GM23248 (cell line): Measurements from ENCODE around the gene C1orf87. TPM values are rescaled to one million over a fixed set of nuclear protein-coding genes. Genes with fewer than 3 reads are reported as not detected.
A peak's percentile ranks its signal among the peaks of the same experiment; 100 is the strongest.

Source experiments
- DNase-seq: peaks from one replicate; pipeline ENCODE4 v3.0.0-alpha.2; 2015
- H2AFZ ChIP-seq: fragments of 200-600 bp; sonication (generic); 2 replicates; pipeline ENCODE4 v1.6.1; 2016; ENCODE audit warnings: antibody characterized with exemption
- H3F3A ChIP-seq: fragments of 200-600 bp; sonication (generic); 2 replicates; pipeline ENCODE4 v1.6.1; 2016; ENCODE audit warnings: mild to moderate bottlenecking, antibody characterized with exemption, mixed run types; ENCODE audit not compliant: insufficient read depth
- H3K27ac ChIP-seq: fragments of 200-600 bp; sonication (generic); 2 replicates; pipeline ENCODE4 v1.5.1; 2016; ENCODE audit warnings: mild to moderate bottlenecking
- H3K27me3 ChIP-seq: fragments of 200-600 bp; sonication (generic); replicated peaks from 2 replicates; pipeline ENCODE4 v1.6.1; 2016; ENCODE audit warnings: mild to moderate bottlenecking; ENCODE audit not compliant: insufficient read depth
- H3K36me3 ChIP-seq: fragments of 200-600 bp; sonication (generic); 2 replicates; pipeline ENCODE4 v1.6.1; 2016; ENCODE audit warnings: low read depth, mild to moderate bottlenecking
- H3K4me1 ChIP-seq: fragments of 200-600 bp; sonication (generic); 2 replicates; pipeline ENCODE4 v1.6.1; 2016; ENCODE audit warnings: mild to moderate bottlenecking; ENCODE audit not compliant: insufficient read depth
- H3K4me2 ChIP-seq: fragments of 200-600 bp; sonication (generic); one replicate; pipeline ENCODE4 v1.6.1; 2016; ENCODE audit warnings: mild to moderate bottlenecking; ENCODE audit not compliant: unreplicated experiment
- H3K4me3 ChIP-seq: fragments of 200-600 bp; sonication (generic); 2 replicates; pipeline ENCODE4 v1.5.1; 2016; ENCODE audit warnings: mild to moderate bottlenecking
- H3K79me2 ChIP-seq: fragments of 200-600 bp; sonication (generic); 2 replicates; pipeline ENCODE4 v1.6.1; 2016; ENCODE audit warnings: mild to moderate bottlenecking; ENCODE audit not compliant: insufficient read depth
- H3K9ac ChIP-seq: fragments of 200-600 bp; sonication (generic); 2 replicates; pipeline ENCODE4 v1.6.1; 2016; ENCODE audit warnings: mild to moderate bottlenecking
- H3K9me2 ChIP-seq: fragments of 200-600 bp; sonication (generic); 2 replicates; pipeline ENCODE4 v1.6.1; 2016; ENCODE audit warnings: mixed run types, mild to moderate bottlenecking, moderate library complexity; ENCODE audit not compliant: insufficient read depth
- H3K9me3 ChIP-seq: fragments of 200-600 bp; sonication (generic); one replicate; pipeline ENCODE4 v1.6.1; 2017; ENCODE audit warnings: low read depth
- H4K20me1 ChIP-seq: fragments of 200-600 bp; sonication (generic); 2 replicates; pipeline ENCODE4 v1.6.0; 2016; ENCODE audit not compliant: insufficient read depth
- EZH2 ChIP-seq: fragments of 200-600 bp; sonication (generic); IDR thresholded peaks from 2 replicates; pipeline ENCODE4 v1.6.1; 2018; ENCODE audit warnings: antibody characterized with exemption, mild to moderate bottlenecking; ENCODE audit not compliant: insufficient read depth, poor library complexity, severe bottlenecking
- EZH2phosphoT487 ChIP-seq: fragments of 200-600 bp; sonication (generic); IDR thresholded peaks from 2 replicates; pipeline ENCODE4 v1.6.1; 2018; ENCODE audit warnings: antibody characterized with exemption, moderate library complexity, mild to moderate bottlenecking, low read depth; ENCODE audit not compliant: insufficient read depth
- WGBS, 2 experiments: methylation state at CpG; one replicate each; pipeline ENCODE4 v1.1.6; 2015 to 2017; ENCODE audit warnings: low lambda C conversion rate in 2 of 2, low coverage in 1 of 2; ENCODE audit errors: missing lambda C conversion rate in 2 of 2; 5-methylcytosine and 5-hydroxymethylcytosine counted together
- in situ Hi-C: fragments of 300-500 bp; cut with MboI; formaldehyde crosslinking; loops from 2 replicates; pipeline ENCODE4 v1.15.0; 2020
- polyA plus RNA-seq: library from polyadenylated mRNA; unstranded; fragments of >200 nt; fragmentation: Nextera tagmentation; extraction: Ambion mirVana; gene quantifications from 2 replicates; pipeline ENCODE4 v1.2.1, GENCODE V29; 2016
- total RNA-seq: library from RNA; depleted of rRNA; stranded (reverse); fragments of >200 nt; shearing (Covaris generic); gene quantifications from 2 replicates; pipeline ENCODE4 v1.2.3, GENCODE V29; 2014

The C1orf87 gene
- total and polyA plus RNA-seq, 2 experiments from 2014 or later: not detected

GRCh38 chr1:60059468-60059867 lies 14.1 kb downstream of the C1orf87 start:
- Histone ChIP-seq H3K36me3 (no peaks in the 10 kb centered on the region), H3K9me3 (no peaks in the 10 kb centered on the region), H3K9me2 (no peaks in the 10 kb centered on the region), H3K4me1 (peaks cover 4% of the 10 kb centered on the region; the same call in 1 of the 2 replicates), H3K79me2 (no peaks in the 10 kb centered on the region), H3K27me3 (no peaks in the 10 kb centered on the region), H3K4me2 (no peak overlapping the region), H3K4me3 (no peak overlapping the region), H4K20me1 (no peaks in the 10 kb centered on the region), H2AFZ (no peak overlapping the region), H3K27ac (no peak overlapping the region), H3K9ac (no peak overlapping the region), H3F3A (no peaks in the 10 kb centered on the region)
- 81 to 83% methylated on average over 7 of the region's 7 CpGs for WGBS, 2 experiments
- in situ Hi-C loops: no loop called here
- no peak for TF ChIP-seq EZH2phosphoT487
- TF ChIP-seq EZH2: no peak
- no peak for DNase-seq

- H3K79me2 ChIP-seq: no peaks in the 10 kb centered on the region
- no peaks in the 10 kb centered on the region for H4K20me1 ChIP-seq
- H3K9ac ChIP-seq: no peak overlapping the region
- in situ Hi-C loops: no loop called here
- H3K27me3 ChIP-seq: no peaks in the 10 kb centered on the region
- H2AFZ ChIP-seq: no peak overlapping the region
- H3K4me3 ChIP-seq: no peak overlapping the region
- DNase-seq: peak; percentile 10
- H3K9me2 ChIP-seq: no peaks in the 10 kb centered on the region
- no peak overlapping the region for H3K27ac ChIP-seq
- H3K4me2 ChIP-seq: no peak overlapping the region
- H3K9me3 ChIP-seq: no peaks in the 10 kb centered on the region
- peaks cover 4% of the 10 kb centered on the region; the same call in 1 of the 2 replicates for H3K4me1 ChIP-seq
- no peaks in the 10 kb centered on the region for H3K36me3 ChIP-seq
- no peak for TF ChIP-seq EZH2
- no peak for TF ChIP-seq EZH2phosphoT487
- no peaks in the 10 kb centered on the region for H3F3A ChIP-seq
Observed at GRCh38 chr1:60055336-60055735, 18.2 kb downstream of the C1orf87 start.

GRCh38 chr1:60054374-60054773 lies 19.2 kb downstream of the C1orf87 start:
- Histone ChIP-seq H3K4me1 (peaks cover 4% of the 10 kb centered on the region; the same call in 1 of the 2 replicates), H3K9me2 (no peaks in the 10 kb centered on the region), H2AFZ (no peak overlapping the region), H3K4me2 (no peak overlapping the region), H3K9ac (no peak overlapping the region), H3K79me2 (no peaks in the 10 kb centered on the region), H3K27ac (no peak overlapping the region), H3K27me3 (no peaks in the 10 kb centered on the region), H4K20me1 (no peaks in the 10 kb centered on the region), H3F3A (no peaks in the 10 kb centered on the region), H3K9me3 (no peaks in the 10 kb centered on the region), H3K4me3 (no peak overlapping the region), H3K36me3 (no peaks in the 10 kb centered on the region)
- in situ Hi-C loops: no loop called here
- TF ChIP-seq EZH2phosphoT487: no peak
- TF ChIP-seq EZH2: no peak
- DNase-seq: no peak

- no peaks in the 10 kb centered on the region for H3K9me3 ChIP-seq
- no peaks in the 10 kb centered on the region for H4K20me1 ChIP-seq
- H3K27me3 ChIP-seq: no peaks in the 10 kb centered on the region
- TF ChIP-seq EZH2phosphoT487 (no peak), EZH2 (no peak)
- no peaks in the 10 kb centered on the region for H3K36me3 ChIP-seq
- no peak overlapping the region for H3K4me3 ChIP-seq
- WGBS, 2 experiments: 81% methylated on average over 9 of the region's 9 CpGs
- no peak overlapping the region for H3K4me2 ChIP-seq
- no peak overlapping the region for H3K27ac ChIP-seq
- H3F3A ChIP-seq: no peaks in the 10 kb centered on the region
- H3K4me1 ChIP-seq: peaks cover 4% of the 10 kb centered on the region; the same call in 1 of the 2 replicates
- in situ Hi-C loops: no loop called here
- H3K9me2 ChIP-seq: no peaks in the 10 kb centered on the region
- H2AFZ ChIP-seq: no peak overlapping the region
- no peak for DNase-seq
- H3K79me2 ChIP-seq: no peaks in the 10 kb centered on the region
- no peak overlapping the region for H3K9ac ChIP-seq
Observed at GRCh38 chr1:60052601-60053000, 21.0 kb downstream of the C1orf87 start.

GRCh38 chr1:60051191-60051590 lies 22.4 kb downstream of the C1orf87 start:
- Histone ChIP-seq H2AFZ (no peak overlapping the region), H3K27ac (no peak overlapping the region), H3F3A (no peaks in the 10 kb centered on the region), H3K4me1 (peaks cover 4% of the 10 kb centered on the region; the same call in 1 of the 2 replicates), H3K36me3 (no peaks in the 10 kb centered on the region), H3K27me3 (no peaks in the 10 kb centered on the region), H3K9ac (no peak overlapping the region), H3K9me3 (no peaks in the 10 kb centered on the region), H4K20me1 (no peaks in the 10 kb centered on the region), H3K79me2 (no peaks in the 10 kb centered on the region), H3K9me2 (no peaks in the 10 kb centered on the region), H3K4me3 (no peak overlapping the region), H3K4me2 (no peak overlapping the region)
- WGBS, 2 experiments: 79 to 80% methylated on average over 1 of the region's 1 CpG
- no peak for DNase-seq
- in situ Hi-C loops: no loop called here
- TF ChIP-seq EZH2 (no peak), EZH2phosphoT487 (no peak)
